HepG2 (cell line): ENCODE measurements around the gene INHA. TPM values are rescaled to one million over a fixed set of nuclear protein-coding genes. Genes with fewer than 3 reads are reported as not detected.

Experiments
- ATF5 ChIP-seq: sonication (generic); formaldehyde crosslinking; IDR thresholded peaks from 2 replicates; pipeline ENCODE4 v1.4.0; 2020; ENCODE audit warnings: mild to moderate bottlenecking, low read depth, missing genetic modification reagents
- CBX1 ChIP-seq: IDR thresholded peaks from one replicate; pipeline ENCODE4 v1.6.1; 2016; ENCODE audit warnings: antibody characterized with exemption, low read depth
- GLI4 ChIP-seq: sonication (generic); formaldehyde crosslinking; IDR thresholded peaks from 2 replicates; pipeline ENCODE4 v1.5.1; 2020; ENCODE audit warnings: missing genetic modification reagents, mild to moderate bottlenecking, moderate library complexity, borderline replicate concordance
- HNRNPLL ChIP-seq: fragments of 200-400 bp; formaldehyde crosslinking; IDR thresholded peaks from 2 replicates; pipeline ENCODE4 v1.6.1; 2017; ENCODE audit warnings: mild to moderate bottlenecking, low read depth, low read length; ENCODE audit not compliant: poor library complexity, severe bottlenecking
- KDM2A ChIP-seq: sonication (generic); formaldehyde crosslinking; IDR thresholded peaks from 2 replicates; pipeline ENCODE4 v1.4.0; 2020; ENCODE audit warnings: low read depth, missing genetic modification reagents, borderline replicate concordance
- MED8 ChIP-seq: sonication (generic); formaldehyde crosslinking; IDR thresholded peaks from 2 replicates; pipeline ENCODE4 v1.8.1; 2023; ENCODE audit warnings: mild to moderate bottlenecking, missing genetic modification reagents; ENCODE audit not compliant: insufficient replicate concordance
- MIER2 ChIP-seq: IDR thresholded peaks from 2 replicates; pipeline ENCODE4 v1.6.1; 2016; ENCODE audit warnings: missing biosample characterization, missing genetic modification reagents
- RBM39 ChIP-seq: fragments of 200-400 bp; formaldehyde crosslinking; IDR thresholded peaks from one replicate; pipeline ENCODE4 v1.6.1; 2018; ENCODE audit warnings: antibody characterized with exemption, mild to moderate bottlenecking, low read depth, low read length; ENCODE audit not compliant: poor library complexity, severe bottlenecking
- SP140L ChIP-seq: sonication (generic); formaldehyde crosslinking; IDR thresholded peaks from 2 replicates; pipeline ENCODE4 v1.4.0; 2020; ENCODE audit warnings: missing genetic modification reagents, borderline replicate concordance
- SPEN ChIP-seq: sonication (generic); formaldehyde crosslinking; IDR thresholded peaks from 2 replicates; pipeline ENCODE4 v1.5.1; 2020; ENCODE audit warnings: low read depth, mild to moderate bottlenecking, missing genetic modification reagents
- ZBTB25 ChIP-seq: IDR thresholded peaks from 2 replicates; pipeline ENCODE4 v1.6.1; 2018; ENCODE audit warnings: missing genetic modification reagents
- ZBTB7A ChIP-seq: sonication (generic); formaldehyde crosslinking; IDR thresholded peaks from 2 replicates; pipeline ENCODE4 v1.8.0; 2022; ENCODE audit warnings: mild to moderate bottlenecking, missing genetic modification reagents
- ZEB1 ChIP-seq: IDR thresholded peaks from 2 replicates; pipeline ENCODE4 v1.6.1; 2012; ENCODE audit warnings: mild to moderate bottlenecking, low read depth, inconsistent platforms; ENCODE audit not compliant: insufficient replicate concordance
- ZFP36L2 ChIP-seq: sonication (generic); formaldehyde crosslinking; IDR thresholded peaks from 2 replicates; pipeline ENCODE4 v1.4.0; 2020; ENCODE audit warnings: missing genetic modification reagents
- ZNF281 ChIP-seq: sonication (generic); formaldehyde crosslinking; IDR thresholded peaks from 2 replicates; pipeline ENCODE4 v1.4.0; 2020; ENCODE audit warnings: missing genetic modification reagents, borderline replicate concordance
- ZNF547 ChIP-seq: sonication (generic); formaldehyde crosslinking; IDR thresholded peaks from 2 replicates; pipeline ENCODE4 v1.5.1; 2020; ENCODE audit warnings: mild to moderate bottlenecking, missing genetic modification reagents
- ZNF614 ChIP-seq: IDR thresholded peaks from 2 replicates; pipeline ENCODE4 v1.6.1; 2018; ENCODE audit warnings: missing biosample characterization, missing genetic modification reagents, inconsistent platforms, borderline replicate concordance
- ZSCAN20 ChIP-seq: sonication (generic); formaldehyde crosslinking; IDR thresholded peaks from 2 replicates; pipeline ENCODE4 v1.4.0; 2020; ENCODE audit warnings: missing genetic modification reagents, mild to moderate bottlenecking, borderline replicate concordance
- polyA plus RNA-seq, 8 experiments: library from polyadenylated mRNA; depleted of rRNA in 3 of 8; stranded (reverse) in 7 of 8; unstranded in 1 of 8; fragments of >200 nt; fragmentation: Illumina TruSeq in 4 of 8; extraction: Trizol in 4 of 8; gene quantifications; 2 replicates each; pipeline versions ENCODE4 v1.2.1 to v1.2.3, GENCODE V29; 2011 to 2016; ENCODE audit warnings: low read depth in 4 of 8, missing spikeins in 1 of 8, mixed read lengths in 1 of 8; ENCODE audit not compliant: insufficient read depth in 1 of 8
- total RNA-seq, 5 experiments: library from RNA; depleted of rRNA; stranded (reverse); fragments of >200 nt; fragmentation: Illumina TruSeq; extraction: Trizol; gene quantifications; 2 replicates each; pipeline ENCODE4 v1.2.3, GENCODE V29; 2016; ENCODE audit warnings: low read depth in 1 of 5
- TF ChIP-seq, protein P1 (sequence below): sonication (generic); formaldehyde crosslinking; IDR thresholded peaks from 2 replicates; pipeline ENCODE4 v1.4.0; 2020; ENCODE audit warnings: low read depth, mild to moderate bottlenecking, missing genetic modification reagents

Gene INHA
- total and polyA plus RNA-seq, 2 of the 13 experiments (the other 11 are each of a cell fraction or from before 2014, with no cell fraction given) = 4.1 to 15.2 TPM

- TF ChIP-seq ZFP36L2 (CRISPR knock-in tag) (no peak), ZEB1 (peak; percentile 19), MIER2 (CRISPR knock-in tag) (no peak; the same call in 1 of the 2 replicates), ATF5 (CRISPR knock-in tag) (peak; percentile 80; the same call in 1 of the 2 replicates), ZBTB25 (no peak), RBM39 (peak; percentile 64), SP140L (no peak), MED8 (peak; percentile 61), ZNF281 (CRISPR knock-in tag) (peak; percentile 98), KDM2A (CRISPR knock-in tag) (peak; percentile 72), ZBTB7A (CRISPR knock-in tag) (peak; percentile 57; the same call in 1 of the 2 replicates), CBX1 (no peak), ZNF614 (CRISPR knock-in tag) (no peak), SPEN (peak; percentile 55; the same call in 1 of the 2 replicates), HNRNPLL (peak; percentile 77), ZNF547 (peak; percentile 72), GLI4 (peak; percentile 47; the same call in 1 of the 2 replicates), ZSCAN20 (CRISPR knock-in tag) (no peak)
- TF ChIP-seq, protein P1, sequence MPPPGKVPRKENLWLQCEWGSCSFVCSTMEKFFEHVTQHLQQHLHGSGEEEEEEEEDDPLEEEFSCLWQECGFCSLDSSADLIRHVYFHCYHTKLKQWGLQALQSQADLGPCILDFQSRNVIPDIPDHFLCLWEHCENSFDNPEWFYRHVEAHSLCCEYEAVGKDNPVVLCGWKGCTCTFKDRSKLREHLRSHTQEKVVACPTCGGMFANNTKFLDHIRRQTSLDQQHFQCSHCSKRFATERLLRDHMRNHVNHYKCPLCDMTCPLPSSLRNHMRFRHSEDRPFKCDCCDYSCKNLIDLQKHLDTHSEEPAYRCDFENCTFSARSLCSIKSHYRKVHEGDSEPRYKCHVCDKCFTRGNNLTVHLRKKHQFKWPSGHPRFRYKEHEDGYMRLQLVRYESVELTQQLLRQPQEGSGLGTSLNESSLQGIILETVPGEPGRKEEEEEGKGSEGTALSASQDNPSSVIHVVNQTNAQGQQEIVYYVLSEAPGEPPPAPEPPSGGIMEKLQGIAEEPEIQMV = peak; percentile 52; the same call in 1 of the 2 replicates
Measured at GRCh38 chr2:219571311-219572236, 536 bp upstream of the INHA start, which contains the start of gene OBSL1 (continued).
